Neural progenitor cell (in vitro differentiated cells): Measurements from ENCODE around the gene PPP1R37.

ENCODE experiments used
- EZH2 ChIP-seq: fragments of 200-600 bp; sonication (generic); IDR thresholded peaks from 2 replicates; pipeline ENCODE4 v1.6.1; 2017; ENCODE audit warnings: antibody characterized with exemption, mild to moderate bottlenecking, moderate library complexity
- TF ChIP-seq, protein P1 (sequence below): fragments of 200-600 bp; sonication (generic); IDR thresholded peaks from 2 replicates; pipeline ENCODE4 v1.5.1; 2017; ENCODE audit warnings: antibody characterized with exemption, mild to moderate bottlenecking

- TF ChIP-seq, protein P1, sequence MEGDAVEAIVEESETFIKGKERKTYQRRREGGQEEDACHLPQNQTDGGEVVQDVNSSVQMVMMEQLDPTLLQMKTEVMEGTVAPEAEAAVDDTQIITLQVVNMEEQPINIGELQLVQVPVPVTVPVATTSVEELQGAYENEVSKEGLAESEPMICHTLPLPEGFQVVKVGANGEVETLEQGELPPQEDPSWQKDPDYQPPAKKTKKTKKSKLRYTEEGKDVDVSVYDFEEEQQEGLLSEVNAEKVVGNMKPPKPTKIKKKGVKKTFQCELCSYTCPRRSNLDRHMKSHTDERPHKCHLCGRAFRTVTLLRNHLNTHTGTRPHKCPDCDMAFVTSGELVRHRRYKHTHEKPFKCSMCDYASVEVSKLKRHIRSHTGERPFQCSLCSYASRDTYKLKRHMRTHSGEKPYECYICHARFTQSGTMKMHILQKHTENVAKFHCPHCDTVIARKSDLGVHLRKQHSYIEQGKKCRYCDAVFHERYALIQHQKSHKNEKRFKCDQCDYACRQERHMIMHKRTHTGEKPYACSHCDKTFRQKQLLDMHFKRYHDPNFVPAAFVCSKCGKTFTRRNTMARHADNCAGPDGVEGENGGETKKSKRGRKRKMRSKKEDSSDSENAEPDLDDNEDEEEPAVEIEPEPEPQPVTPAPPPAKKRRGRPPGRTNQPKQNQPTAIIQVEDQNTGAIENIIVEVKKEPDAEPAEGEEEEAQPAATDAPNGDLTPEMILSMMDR: no peak
- no peak for TF ChIP-seq EZH2
These were observed 31.0 kb downstream of the PPP1R37 start for GRCh38 chr19:45124021-45124420.
